ENCODE data around the gene ACAP1.

DNA sequence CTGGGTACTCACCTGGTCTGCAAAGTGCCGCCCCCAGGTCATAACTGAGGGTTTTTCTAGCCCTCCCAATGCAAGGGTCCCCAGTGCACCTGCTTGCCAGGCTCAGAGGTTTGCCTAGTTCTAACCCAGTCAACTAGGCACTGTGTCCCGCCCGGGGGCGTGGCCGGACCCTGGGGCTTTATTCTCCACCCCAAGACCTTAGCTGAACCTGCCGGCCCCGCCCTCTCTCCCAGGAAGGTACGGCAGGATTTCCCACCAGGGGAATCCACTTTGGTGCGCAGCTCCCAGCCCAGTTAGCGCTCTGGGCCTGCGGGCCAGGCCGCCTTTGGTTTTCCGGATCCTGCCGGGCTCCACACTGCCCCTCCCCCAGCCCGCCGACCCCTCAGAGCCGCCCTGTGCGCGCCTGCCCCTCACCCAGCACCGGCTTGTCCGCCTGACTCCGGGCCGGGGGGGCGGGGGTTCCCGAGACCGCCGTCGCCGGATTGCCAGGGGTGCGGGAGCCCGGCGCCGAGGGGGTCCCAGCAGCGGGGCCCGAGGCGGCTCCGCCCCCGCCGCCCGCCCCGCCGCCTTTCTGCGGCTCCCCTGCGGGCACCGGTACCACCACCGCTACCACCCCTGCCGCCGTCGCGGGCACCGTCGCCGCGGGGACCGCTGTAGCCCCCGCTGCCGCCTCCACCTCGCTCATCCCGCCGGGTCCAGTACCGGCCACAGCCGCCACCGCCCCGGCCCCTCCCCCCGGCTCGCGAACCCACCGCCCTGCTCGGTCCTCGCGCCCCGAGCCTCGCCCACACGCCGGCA lies 42.3 kb upstream of the ACAP1 start:
- TF ChIP-seq REST (IDR thresholded peaks at IDR 0.05; ENCODE audit: low read depth) (no peak), RAD21 (IDR thresholded peaks at IDR 0.05; ENCODE audit: low read depth) (no peak), EP300 (IDR thresholded peaks at IDR 0.05; ENCODE audit: borderline replicate concordance) (no peak)
- TF ChIP-seq, protein P1, sequence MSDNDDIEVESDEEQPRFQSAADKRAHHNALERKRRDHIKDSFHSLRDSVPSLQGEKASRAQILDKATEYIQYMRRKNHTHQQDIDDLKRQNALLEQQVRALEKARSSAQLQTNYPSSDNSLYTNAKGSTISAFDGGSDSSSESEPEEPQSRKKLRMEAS (IDR thresholded peaks at IDR 0.05), result no peak
